ENCODE measurements around the gene CDK16.

Gene CDK16

DNA sequence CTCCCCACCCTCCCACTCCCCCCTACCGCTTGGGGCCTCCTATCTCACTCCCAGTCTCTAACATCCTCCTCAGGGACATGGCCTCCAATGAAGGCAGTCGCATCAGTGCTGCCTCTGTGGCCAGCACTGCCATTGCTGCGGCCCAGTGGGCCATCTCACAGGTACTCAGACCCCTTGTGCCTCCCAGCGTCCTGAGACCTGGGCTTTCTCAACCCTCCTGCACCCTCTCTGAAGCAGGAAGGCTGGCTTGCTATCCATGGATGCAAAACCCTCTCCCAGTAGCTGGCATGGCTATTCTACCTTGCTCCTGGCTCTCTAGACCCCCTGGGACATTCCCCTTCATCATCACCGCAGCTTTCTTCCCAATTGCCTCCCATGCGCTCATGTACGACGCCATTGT, 38.1 kb upstream of the CDK16 start:
- TF ChIP-seq POLR2AphosphoS5 (IDR thresholded peaks at IDR 0.05; ENCODE audit: low read depth) = no peak
- no peak for TF ChIP-seq CTCF (IDR thresholded peaks at IDR 0.05; ENCODE audit: insufficient read depth, low read length)
- no peak for TF ChIP-seq GABPA (IDR thresholded peaks at IDR 0.05; ENCODE audit: low read depth)
- TF ChIP-seq, protein P1, sequence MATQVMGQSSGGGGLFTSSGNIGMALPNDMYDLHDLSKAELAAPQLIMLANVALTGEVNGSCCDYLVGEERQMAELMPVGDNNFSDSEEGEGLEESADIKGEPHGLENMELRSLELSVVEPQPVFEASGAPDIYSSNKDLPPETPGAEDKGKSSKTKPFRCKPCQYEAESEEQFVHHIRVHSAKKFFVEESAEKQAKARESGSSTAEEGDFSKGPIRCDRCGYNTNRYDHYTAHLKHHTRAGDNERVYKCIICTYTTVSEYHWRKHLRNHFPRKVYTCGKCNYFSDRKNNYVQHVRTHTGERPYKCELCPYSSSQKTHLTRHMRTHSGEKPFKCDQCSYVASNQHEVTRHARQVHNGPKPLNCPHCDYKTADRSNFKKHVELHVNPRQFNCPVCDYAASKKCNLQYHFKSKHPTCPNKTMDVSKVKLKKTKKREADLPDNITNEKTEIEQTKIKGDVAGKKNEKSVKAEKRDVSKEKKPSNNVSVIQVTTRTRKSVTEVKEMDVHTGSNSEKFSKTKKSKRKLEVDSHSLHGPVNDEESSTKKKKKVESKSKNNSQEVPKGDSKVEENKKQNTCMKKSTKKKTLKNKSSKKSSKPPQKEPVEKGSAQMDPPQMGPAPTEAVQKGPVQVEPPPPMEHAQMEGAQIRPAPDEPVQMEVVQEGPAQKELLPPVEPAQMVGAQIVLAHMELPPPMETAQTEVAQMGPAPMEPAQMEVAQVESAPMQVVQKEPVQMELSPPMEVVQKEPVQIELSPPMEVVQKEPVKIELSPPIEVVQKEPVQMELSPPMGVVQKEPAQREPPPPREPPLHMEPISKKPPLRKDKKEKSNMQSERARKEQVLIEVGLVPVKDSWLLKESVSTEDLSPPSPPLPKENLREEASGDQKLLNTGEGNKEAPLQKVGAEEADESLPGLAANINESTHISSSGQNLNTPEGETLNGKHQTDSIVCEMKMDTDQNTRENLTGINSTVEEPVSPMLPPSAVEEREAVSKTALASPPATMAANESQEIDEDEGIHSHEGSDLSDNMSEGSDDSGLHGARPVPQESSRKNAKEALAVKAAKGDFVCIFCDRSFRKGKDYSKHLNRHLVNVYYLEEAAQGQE (IDR thresholded peaks at IDR 0.05; ENCODE audit: insufficient replicate concordance, low read depth) = no peak
- no peak for TF ChIP-seq SPI1 (IDR thresholded peaks at IDR 0.05; ENCODE audit: borderline replicate concordance, low read depth)
- DNase-seq (ENCODE audit: low read depth in 1 of 2, low spot score in 1 of 2) = no peak
- H3K4me3 ChIP-seq (replicated peaks; ENCODE audit: insufficient read depth, low read length) = no peak overlapping the region
- no peak overlapping the region for H3K27ac ChIP-seq (replicated peaks)
- no peaks in the 10 kb centered on the region for H3K27me3 ChIP-seq (ENCODE audit: insufficient read depth, poor library complexity, severe bottlenecking)

DNA sequence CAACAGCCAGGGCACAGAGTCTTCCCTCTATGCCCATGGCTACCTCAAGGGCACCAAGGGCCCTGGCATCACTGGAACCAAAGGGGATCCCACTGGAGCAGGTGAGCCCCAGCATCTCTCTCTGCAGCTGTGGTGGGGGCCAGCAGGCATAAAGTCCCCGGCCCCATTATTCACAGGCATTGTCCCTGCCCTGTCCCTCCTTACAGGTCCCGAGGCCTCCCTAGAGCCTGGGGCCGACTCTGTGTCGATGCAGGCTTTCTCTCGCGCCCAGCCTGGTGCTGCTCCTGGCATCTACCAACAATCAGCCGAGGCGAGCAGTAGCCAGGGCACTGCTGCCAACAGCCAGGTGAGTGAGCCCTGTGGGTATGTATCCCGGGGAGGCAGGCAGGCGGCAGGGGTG, 37.2 kb upstream of the CDK16 start:
- no peak for DNase-seq (ENCODE audit: low read depth in 1 of 2, low spot score in 1 of 2)
- Histone ChIP-seq H3K4me3 (replicated peaks; ENCODE audit: insufficient read depth, low read length) (no peak overlapping the region), H3K27me3 (ENCODE audit: insufficient read depth, poor library complexity, severe bottlenecking) (no peaks in the 10 kb centered on the region), H3K27ac (replicated peaks) (no peak overlapping the region)
- TF ChIP-seq, protein P1 (IDR thresholded peaks at IDR 0.05; ENCODE audit: insufficient replicate concordance, low read depth) = no peak
- TF ChIP-seq POLR2AphosphoS5 (IDR thresholded peaks at IDR 0.05; ENCODE audit: low read depth) (no peak), CTCF (IDR thresholded peaks at IDR 0.05; ENCODE audit: insufficient read depth, low read length) (no peak), SPI1 (IDR thresholded peaks at IDR 0.05; ENCODE audit: borderline replicate concordance, low read depth) (no peak), GABPA (IDR thresholded peaks at IDR 0.05; ENCODE audit: low read depth) (no peak)

DNA sequence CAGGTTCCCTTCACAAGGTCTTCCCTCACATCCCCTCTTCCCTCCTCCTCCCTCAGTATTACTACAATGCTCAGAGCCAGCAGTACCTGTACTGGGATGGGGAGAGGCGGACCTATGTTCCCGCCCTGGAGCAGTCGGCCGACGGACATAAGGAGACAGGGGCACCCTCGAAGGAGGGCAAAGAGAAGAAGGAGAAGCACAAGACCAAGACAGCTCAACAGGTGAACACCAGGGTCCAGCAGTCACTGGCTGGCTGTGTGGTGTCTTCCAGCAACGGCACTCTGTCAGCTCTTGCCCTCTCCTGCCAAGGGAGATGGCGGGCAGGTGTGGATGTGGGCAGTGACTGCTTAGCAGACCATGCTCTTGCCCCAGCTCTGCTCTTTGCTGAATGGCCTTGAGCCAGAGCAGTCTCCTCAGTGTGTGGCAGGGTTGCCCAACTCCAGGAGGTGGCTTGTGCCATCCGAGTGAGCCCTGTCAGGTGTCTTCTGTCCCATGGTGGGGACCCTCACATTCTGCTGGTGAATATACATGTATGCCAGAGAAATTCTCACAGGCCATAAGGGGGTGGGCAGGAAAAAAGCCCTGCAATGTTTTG, 36.3 kb upstream of the CDK16 start:
- DNase-seq (ENCODE audit: low read depth in 1 of 2, low spot score in 1 of 2) = no peak
- no peaks in the 10 kb centered on the region for H3K27me3 ChIP-seq (ENCODE audit: insufficient read depth, poor library complexity, severe bottlenecking)
- no peak overlapping the region for H3K27ac ChIP-seq (replicated peaks)
- H3K4me3 ChIP-seq (replicated peaks; ENCODE audit: insufficient read depth, low read length) = no peak overlapping the region
- TF ChIP-seq, protein P1 (IDR thresholded peaks at IDR 0.05; ENCODE audit: insufficient replicate concordance, low read depth) = no peak
